ENCODE data around the gene FADS3.

DNA sequence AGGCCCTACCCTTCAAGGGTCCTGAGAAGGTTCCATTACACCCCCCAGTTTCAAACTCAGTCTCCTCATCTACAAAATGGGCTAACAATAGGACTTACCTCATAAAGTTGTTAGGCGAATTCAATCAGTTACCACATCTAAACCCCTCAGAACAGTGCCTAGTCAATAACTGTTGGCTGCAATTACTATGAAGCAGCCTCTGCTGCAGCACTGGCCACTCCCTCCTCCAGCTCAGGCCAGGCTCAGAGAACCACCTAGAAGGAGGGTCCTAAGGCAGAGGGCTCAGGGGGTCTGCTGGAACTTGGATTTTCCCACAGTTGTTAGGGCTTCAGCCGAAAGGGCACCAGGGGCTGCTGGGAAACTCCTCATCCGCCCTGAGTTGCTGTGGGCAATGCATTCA lies 4.7 kb downstream of the FADS3 start:
- TF ChIP-seq, protein P1, sequence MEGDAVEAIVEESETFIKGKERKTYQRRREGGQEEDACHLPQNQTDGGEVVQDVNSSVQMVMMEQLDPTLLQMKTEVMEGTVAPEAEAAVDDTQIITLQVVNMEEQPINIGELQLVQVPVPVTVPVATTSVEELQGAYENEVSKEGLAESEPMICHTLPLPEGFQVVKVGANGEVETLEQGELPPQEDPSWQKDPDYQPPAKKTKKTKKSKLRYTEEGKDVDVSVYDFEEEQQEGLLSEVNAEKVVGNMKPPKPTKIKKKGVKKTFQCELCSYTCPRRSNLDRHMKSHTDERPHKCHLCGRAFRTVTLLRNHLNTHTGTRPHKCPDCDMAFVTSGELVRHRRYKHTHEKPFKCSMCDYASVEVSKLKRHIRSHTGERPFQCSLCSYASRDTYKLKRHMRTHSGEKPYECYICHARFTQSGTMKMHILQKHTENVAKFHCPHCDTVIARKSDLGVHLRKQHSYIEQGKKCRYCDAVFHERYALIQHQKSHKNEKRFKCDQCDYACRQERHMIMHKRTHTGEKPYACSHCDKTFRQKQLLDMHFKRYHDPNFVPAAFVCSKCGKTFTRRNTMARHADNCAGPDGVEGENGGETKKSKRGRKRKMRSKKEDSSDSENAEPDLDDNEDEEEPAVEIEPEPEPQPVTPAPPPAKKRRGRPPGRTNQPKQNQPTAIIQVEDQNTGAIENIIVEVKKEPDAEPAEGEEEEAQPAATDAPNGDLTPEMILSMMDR (IDR thresholded peaks at IDR 0.05), result no peak
- TF ChIP-seq EZH2 (IDR thresholded peaks at IDR 0.05), result no peak
- no peak for TF ChIP-seq EZH2phosphoT487 (IDR thresholded peaks at IDR 0.05)
